Hematopoietic multipotent progenitor cell treated with erythropoietin and hydrocortisone succinate and interleukin-3 and kit ligand, for 8 days (in vitro differentiated cells): ENCODE measurements around the gene UCKL1.
"Not testable (repeated sequence)": the region's sequence is repeated elsewhere in the genome, so short reads cannot be mapped to it uniquely, and the experiment has no call there.

Source experiments
- DNase-seq: peaks from one replicate; pipeline ENCODE4 v3.0.0-alpha.2; 2015

The UCKL1 gene

DNA sequence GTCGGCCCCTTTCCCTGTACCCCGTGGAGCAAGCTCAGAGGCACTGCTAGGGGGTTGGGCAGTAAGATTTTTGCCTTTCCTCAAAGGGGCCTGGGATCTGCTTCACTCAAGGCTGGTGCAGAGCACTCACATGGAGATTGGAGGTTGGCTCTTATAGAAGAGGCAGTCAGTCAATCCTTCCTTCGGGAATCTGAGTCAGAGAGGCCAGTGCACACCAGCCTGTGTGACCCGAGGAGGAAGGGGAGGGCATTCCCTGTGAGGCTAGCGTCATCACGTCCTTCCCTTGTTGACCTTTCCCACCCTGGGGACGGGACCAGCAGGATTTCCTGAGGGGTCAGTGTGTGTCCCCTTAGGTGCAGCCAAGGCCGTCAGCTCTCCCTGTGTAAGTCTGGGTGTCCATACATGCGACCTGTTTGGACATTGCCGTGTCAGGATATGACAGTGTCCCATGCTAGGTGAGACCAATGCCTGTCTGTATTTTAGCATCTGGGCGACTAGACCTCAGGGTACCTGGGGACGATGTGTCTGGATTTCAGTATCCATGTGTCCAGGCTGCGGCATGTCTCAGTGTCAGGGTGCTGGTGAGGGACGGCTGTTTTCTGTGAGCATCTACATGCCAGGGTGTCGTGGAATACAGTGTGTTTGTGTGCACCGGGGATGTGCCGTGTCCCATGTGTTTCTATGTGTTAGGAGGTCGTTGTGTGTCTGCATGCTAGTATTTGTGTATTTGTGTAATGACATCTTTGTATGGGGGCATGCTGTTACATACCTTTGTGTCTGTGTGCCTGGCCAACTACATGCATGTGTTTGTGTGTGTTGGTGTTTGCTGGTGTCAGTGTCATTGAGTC lies 16.3 kb upstream of the UCKL1 start:
- no peak for DNase-seq

DNA sequence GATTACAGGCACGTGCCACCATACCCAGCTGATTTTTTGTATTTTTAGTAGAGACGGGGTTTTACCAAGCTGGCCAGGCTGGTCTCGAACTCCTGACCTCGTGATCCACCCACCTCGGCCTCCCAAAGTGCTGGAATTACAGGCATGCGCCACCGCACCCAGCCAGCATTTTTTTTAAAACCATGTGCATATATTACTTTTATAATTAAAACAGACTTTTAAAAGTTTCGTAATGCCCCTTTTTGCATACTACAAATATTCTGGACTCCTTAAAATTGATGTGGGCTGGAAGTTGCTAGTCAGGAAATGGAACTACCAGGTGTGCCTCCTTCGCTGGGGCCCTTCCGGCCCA lies 15.7 kb upstream of the UCKL1 start:
- not testable (repeated sequence) for DNase-seq

DNA sequence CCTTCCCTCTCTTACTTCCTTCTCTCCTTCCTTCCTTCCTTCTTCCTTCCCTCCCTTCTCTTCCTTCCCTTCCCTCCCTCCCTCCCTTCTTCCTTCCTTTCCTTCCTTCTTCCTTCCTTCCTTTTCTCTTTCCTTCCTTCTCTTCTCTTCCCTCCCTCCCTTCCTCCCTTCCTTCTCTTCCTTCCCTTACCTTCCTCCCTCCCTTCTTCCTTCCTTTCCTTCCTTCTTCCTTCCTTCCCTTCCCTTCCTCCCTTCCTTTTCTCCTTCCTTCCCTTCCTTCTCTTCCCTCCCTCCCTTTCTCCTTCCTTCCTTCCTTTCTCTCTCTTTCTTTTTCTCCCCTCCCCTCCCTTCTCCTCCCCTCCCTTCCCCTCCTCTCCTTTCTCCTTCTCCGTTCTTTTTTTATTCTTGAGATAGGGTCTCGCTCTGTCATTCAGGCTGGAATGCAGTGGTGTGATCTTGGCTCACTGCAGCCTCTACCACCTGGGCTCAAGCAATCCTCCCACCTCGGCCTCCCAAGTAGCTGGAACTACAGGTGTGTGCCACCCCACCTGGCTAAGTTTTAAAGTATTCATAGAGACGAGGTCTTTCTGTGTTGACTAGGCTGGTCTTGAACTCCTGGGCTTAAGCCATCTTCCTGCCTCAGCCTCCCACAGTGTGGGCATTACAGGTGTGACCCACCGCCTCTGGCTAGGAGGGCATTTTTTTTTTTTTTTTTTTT lies 14.7 kb upstream of the UCKL1 start:
- no peak for DNase-seq

DNA sequence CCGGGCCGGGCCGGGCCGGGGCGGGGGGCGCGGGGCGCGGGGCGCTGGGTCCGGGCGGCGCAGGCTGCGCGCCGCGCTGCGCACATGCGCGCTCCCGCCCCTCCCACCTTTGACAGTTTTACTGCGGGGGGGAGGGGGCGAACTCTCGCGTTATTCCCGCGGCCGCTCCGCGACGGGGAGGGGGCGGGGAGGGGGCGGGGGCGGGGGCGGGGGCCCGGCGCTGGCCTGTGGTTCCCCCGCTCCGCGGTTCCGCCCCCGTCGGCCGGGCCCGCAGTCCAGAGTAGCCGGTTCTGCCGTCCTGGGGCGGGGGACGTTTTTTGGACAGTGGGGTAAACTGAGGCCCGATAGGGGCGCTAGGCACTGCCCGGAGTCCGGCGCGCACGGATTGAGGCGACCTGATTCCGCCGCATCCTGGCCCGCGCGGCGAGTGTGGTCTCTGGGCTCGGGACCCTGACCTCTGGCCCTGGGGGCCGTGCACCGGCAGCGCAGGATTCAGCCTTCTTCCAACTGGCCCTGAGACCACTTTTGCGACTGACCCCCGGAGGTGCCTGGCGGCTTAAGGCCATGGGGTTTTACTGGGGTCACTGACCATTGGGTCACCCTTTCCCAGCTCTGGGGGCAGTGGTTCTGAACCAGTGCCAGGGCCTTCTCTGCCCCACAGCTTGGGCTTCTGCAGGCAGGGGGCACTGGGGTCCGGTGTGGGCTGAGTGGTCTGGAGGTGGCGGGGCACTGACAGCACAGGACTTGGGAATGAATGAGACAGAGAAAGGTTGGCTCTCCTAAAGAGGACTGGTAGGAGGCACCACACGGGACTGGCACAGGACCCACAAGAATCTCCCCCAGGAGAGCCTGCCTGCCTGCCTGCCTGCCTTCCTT lies 13.9 kb upstream of the UCKL1 start, which contains the start of gene ZNF512B:
Gene ZNF512B, minus strand, starts transcription at position 93 of the 876 bp plus-strand sequence. CDS start 1,980 bp downstream, outside the sequence.
- peak; percentile 36 for DNase-seq

DNA sequence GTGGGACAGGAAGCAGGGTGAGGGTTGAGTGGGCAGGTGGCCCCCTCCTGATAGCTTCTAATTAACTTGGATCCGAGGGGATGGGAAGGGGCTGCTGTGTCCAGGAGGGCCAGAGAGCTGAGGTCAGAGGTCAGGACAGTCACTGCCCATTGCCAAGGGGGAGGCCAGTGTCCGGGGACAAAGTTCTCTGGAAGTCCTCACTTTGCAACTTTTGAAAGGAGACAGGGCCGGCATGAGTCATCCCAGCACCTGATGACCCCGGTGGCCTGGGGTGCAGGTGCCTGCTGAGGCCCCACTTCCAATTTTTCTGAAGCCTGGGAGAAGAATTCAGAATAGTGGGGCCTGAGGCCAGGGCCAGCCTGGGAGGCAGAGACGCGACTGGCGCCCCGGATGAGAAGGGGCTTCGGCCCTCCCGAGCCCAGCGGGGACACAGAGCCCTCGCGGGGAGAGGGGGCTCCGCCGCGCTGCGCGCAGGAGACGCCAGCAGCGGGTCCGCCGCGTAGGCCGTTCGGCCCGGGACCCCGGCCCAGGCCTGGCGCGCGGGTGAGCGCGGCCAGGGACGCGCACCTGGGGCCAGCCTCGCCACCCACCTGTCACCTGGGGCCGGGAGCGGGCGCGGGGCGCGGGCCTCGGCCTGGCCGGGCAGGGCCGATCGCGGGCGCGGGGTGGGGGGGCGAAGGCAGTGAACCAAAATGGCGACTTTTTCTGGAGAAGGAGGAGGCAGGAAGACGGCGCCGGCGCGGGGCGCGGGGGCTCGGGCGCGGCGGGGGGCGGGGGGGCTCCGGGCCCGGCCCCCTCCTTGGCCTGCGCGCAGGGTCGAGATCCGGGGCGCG lies 12.9 kb upstream of the UCKL1 start:
- DNase-seq, result no peak

DNA sequence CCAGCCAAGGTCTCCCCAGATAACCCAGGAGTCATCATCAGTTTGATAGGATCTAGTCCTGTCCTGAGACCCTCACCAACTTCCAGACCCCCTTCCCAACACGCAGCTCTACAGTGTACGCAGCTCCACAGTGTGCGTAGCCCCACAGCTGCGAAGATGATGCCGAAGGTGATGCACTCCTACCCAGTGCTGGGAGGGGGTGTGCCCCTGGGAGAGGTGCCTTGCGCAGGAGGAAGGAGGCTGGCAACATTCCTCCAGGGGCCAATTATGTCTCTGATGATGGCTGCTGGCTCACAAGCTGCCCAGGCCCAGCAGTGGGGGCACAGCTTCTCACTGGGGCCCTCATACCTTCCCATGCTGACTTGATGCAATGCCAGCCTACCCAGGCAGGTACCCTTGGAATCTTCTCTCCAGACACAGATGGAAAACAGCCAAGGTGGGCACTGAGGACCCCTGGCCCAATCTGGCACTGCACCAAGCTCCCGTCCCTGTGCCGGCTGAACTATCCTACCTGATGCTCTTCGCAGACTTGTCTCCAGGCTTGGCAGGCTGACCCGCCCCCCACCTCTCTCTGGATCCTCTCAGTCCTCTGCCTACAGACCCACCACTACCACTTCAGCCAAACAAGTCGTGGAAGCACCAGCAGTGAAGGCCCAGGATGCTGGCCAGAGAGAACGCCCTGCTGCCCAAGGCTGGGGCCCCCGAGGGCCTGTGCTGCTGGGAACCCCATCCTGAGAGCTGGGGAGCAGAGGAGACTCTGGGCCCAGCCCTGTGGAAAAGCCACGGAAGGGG lies 12.1 kb upstream of the UCKL1 start:
- no peak for DNase-seq

DNA sequence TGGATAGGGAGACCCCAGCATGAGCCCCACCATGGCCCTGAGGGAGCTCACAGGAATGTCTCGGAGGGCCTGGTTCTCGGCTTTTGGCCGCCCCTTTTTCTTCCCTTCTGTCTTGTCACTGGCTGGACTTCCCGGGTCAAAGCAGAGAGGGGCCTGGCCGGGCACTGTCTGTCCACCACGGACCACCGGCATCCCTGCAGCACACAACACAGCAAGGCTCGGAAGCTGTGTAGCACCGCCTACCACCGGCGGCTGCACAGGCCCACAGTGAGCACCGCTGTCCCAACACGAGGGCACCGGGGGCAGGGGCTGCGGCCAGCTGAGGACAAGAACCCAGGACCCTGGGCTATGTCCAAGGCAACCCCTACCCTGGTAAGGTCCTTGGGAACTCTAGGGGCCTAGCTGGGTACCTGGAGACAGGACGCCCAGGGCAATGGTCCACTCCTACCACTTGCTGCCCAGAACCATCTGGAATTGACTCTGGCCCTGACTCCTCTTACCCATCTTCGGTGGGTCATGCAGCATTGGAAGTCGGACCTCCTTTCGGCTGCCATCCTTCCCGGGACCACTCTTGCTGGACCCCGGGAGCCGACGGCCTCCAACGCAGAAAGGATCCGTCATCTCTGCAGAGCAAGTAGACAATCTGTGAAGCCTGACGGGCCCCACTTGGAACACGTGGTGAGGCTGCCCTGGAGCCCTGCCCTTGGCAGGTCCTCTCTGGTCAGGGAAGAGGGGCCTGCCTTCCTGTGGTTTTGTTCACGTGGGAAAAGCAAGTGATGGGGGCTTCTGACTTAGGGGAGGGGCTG lies 11.3 kb upstream of the UCKL1 start:
- no peak for DNase-seq

DNA sequence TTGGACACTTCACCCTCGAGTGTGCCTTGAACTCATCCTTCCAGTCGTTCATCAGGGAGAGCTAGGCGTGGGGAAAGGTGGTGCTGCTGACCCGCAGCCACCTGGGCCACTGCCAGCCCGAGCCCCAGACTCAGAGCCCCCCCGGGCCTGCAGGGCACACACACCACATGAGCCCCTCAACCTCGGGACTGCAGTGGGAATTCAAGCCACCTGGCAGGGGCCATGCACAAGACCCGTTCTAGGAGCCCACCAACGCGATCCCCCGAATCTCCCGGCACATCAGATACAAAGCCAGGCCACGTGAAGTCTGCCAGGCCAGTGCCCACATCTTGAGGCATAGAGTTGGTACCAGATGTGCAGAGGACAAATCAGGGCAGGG lies 10.7 kb upstream of the UCKL1 start:
- DNase-seq, result no peak

DNA sequence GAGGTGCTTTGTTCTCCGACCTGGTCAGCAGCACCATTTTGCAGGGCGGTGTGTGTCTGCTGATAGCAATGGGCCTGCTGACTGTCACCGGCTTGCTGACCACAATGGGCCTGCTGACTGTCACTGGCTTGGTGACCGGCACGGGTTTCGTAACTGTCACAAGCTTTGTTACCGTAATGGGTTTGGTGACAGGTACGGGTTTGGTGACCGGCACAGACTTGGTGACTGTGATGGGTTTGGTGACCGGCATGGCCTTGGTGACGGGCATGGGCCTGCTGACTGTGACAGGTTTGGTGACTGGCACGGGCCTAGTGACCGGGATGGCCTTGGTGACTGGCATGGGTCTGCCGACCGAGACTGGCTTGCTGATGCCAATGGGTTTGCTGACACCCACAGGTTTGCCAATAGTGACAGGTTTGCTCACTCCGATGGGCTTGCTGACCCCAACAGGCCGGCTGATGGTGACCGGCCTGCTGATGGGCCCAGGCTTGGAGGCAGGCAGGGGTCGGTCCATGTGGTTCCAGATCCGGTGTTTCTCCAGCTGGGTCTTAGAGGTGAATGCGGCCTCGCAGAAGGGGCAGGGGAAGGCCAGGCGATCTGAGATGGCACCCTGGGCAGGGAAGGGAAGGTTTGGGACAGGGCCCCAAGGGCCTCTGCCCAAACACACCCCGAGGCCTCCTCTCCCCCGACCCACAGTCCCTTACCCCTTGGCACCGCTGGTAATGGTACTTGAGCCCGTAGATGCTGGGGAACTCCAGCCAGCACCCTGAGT lies 10.1 kb upstream of the UCKL1 start:
- no peak for DNase-seq

DNA sequence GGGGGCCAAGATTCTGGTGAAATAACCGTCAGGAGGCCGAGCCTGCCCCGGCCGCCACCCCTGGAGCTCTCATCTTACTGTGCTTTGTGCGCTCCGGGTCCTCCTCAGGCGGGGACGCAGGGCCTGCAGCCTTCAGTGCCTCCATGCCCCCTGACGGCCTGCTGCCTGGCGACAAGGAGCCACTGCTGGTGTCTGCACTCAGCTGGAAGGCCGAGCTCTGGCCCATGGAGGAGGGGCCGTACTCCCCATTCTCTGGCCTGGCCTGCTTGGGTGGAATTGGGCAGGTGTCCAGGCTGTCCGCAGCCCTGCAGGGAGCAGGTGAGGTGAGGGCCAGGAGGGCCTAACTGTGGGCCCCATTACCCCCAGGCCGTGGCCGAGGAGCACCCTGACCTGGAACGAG lies 8.2 kb upstream of the UCKL1 start:
- DNase-seq, result no peak

DNA sequence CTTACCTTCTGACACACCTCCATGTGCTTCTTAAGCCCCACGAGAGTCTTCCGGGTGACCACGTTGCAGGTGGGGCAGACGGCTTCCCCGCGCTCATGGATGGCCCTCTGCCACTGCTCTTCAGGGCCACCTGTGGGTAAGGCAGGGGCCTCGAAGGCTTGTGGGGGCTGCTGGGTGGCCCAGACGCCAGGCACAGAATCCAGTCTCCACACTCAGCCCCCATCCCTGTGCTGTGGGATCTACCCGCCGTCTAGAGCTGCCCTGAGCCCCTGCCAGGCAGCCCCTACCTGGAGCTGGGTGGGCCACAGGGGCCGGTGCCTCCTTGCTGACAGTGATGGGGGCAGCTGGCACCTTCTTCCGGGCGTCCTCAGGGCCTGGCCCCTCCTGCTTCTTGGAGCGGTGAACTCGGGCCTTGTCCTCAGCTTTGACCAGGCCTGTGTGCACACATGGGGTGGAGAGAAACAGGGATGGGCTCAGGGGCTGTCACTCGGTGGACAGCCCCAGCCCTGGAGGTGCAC lies 7.6 kb upstream of the UCKL1 start:
- no peak for DNase-seq

DNA sequence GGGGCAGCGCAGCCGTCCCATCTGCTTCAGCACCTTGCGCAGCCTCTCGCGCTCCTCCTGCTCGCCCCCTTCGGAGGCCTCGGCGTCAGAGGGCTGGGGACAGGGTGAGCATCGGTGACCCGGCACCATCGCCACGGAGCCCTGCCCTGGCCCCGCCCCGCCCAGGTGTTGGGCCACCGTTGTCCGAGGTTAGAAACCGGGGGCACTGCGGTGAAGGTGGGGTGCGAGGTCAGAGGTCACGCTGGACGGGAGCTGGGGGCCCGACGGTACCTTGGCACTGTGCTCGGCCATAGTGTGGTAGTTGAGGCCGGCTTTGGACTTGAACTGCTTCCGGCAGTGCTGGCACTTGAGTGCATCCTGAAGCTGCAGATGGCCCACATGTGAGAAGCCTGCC lies 7.1 kb upstream of the UCKL1 start:
- DNase-seq, result no peak

DNA sequence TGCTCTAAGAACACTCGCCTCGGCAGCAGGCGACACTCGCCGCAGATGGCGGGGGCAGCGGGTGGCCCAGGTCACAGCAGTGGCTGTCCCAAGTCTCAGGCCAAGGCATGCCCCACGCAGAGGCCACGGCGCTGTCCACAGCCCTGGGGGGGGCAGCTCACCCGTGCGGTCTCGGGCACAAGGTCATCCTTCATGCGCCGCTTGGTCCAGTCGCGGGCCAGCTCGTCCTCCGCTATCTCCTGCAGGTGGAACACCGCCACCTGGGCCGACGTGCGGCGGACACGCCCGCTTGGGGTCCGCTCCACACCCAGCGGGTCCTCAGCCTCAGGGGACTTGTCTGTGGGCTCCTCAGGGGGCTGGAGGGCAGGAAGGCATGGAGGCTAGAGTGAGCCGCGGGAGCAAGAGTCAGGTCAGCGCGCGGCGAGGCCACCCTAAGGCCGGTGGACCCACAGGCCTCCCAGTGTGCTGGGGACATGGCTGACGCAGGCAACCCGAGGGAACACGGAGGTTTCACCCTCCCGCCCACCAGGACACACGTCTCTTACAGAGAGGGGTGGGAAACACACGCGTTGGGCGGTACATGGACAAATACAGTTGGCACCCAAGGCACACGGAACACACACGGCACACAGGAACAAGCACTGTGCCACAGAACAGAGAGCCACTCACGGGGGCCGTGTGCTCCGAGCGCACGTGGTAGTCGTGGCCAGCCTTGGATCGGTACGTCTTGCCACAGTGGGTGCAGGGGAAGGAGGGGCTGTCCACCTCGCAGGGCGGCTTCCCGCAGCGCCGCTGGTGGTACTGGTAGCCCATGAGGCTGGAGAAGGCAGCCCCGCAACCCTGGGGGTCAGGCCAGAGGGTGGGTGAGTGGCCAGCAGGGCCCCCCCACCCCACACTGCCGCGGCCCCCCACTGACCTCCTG lies 6.5 kb upstream of the UCKL1 start:
- DNase-seq, result no peak

DNA sequence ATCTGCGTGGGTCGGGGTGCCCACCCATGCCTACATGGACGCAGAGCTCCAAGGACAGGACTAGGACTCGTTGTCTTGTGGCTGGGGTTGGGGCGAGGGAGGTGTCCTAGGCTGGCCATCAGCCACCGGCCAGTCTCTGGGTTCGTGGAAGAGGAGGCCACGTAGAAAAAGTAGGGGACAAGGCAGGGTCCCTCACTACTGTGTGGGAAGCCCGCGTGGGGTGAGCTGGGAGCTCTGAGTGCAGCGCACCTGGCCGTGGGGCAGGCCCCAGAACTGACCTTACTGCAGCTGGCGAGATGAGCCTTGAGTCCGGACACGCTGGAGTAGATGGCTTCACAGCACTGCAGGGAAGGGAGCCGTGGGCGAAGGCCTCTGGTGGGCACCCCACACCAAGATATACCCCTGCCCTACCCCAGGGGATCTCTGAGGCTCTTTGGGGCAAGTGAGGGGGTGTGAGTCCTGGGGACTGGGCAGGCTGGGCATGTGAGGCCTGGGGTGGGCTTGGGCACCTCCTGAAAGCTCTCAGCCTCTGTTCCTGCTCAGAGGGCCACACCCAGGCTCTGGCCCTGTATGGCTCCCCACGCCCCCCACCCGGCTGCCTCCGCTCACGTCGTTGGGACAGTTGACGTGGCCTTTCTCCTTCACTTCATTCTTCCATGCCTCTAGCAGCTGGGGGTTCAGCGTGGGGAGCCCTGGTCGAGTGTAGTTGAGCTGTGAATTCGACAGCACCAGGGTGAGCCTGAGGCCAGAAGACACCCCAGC lies 5.6 kb upstream of the UCKL1 start:
- no peak for DNase-seq

DNA sequence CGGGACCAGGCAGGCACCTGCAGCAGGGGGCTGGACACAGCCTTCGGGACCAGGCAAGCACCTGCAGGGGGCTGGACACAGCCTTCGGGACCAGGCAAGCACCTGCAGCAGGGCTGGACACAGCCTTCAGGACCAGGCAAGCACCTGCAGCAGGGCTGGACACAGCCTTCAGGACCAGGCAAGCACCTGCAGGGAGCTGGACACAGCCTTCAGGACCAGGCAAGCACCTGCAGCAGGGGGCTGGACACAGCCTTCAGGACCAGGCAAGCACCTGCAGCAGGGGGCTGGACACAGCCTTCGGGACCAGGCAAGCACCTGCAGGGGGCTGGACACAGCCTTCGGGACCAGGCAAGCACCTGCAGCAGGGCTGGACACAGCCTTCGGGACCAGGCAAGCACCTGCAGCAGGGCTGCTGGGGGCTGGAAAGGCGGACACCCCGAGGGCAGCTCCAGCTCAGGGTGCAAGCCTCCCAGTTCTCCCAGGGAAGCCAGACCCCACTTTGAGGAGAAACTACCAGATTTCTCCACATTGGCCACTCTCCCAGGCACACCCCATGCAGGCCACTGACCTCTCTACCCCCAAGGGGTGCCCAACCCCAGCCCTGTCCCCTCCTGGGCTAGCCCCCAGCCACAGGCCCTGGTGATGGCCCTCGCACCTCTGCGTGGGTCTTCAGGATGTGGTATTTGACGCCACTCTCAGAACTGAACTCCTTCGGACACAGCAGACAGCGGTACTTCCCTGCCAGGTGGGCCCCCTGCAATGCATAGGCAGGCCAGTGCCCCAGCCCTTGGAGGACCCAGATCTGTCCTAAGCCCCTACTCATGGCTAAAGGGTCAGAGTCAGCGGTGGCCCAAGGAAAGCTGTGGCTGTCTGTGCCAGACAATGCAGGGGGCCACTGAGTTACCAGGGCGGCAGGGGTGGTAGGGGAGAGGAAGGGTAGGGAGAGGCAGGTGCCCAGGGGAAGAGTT lies 4.7 kb upstream of the UCKL1 start:
- DNase-seq, result not testable (repeated sequence)

DNA sequence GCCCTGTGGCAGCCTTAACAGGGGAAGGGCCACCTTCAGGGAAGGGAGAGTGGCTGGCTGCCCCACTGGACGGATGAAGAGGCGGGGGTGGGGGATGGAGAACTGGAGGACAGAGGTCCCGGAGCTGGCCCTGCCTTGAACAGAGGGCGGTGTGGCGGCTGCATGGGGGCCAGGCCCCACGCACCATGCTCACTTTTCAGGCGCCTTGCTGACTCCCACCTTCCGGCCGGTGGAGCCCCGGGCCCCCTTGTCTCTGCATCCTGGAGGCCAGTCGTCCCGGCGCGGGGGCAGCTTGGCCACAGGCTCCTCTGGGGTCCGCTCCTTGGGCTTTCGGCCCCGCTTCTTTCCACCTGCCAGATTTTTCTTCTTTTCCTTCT lies 3.5 kb upstream of the UCKL1 start:
- DNase-seq, result no peak
